Sigmoid colon (tissue), 7 donors: Measurements from ENCODE around the gene ACOX2. TPM values are rescaled to one million over a fixed set of nuclear protein-coding genes. Genes with fewer than 3 reads are reported as not detected.

Source experiments
- DNase-seq: peaks from one replicate; pipeline ENCODE4 v3.0.0-alpha.2; 2019
- H3K27ac ChIP-seq, 4 donors: fragments of 200-600 bp; sonication (generic); one replicate each; pipeline ENCODE4 v1.5.1; 2016 to 2019; ENCODE audit warnings: mild to moderate bottlenecking in 1 of 4
- H3K27me3 ChIP-seq, 3 donors: fragments of 200-600 bp; sonication (generic); one replicate each; pipeline ENCODE4 v1.5.1; 2019; ENCODE audit warnings: mild to moderate bottlenecking in 1 of 3
- H3K36me3 ChIP-seq, 4 donors: fragments of 200-600 bp; sonication (generic); one replicate each; pipeline ENCODE4 v1.5.1; 2016 to 2019
- H3K4me1 ChIP-seq, 4 donors: fragments of 200-600 bp; sonication (generic); one replicate each; pipeline ENCODE4 v1.5.1; 2017 to 2019
- H3K4me3 ChIP-seq, 4 donors: fragments of 200-600 bp; sonication (generic); one replicate each; pipeline ENCODE4 v1.5.1; 2017 to 2019; ENCODE audit warnings: mild to moderate bottlenecking in 2 of 4, moderate library complexity in 1 of 4
- H3K9me3 ChIP-seq, 4 donors: fragments of 200-600 bp in 3 of 4; sonication (generic) in 3 of 4; one replicate each; pipeline versions ENCODE4 v1.5.1 to v1.6.1; 2013 to 2019
- CTCF ChIP-seq, 4 experiments: fragments of 450-650 bp in 3 of 4; fragments of 200-600 bp in 1 of 4; IDR thresholded peaks; one replicate each; pipeline ENCODE4 v1.5.1; 2016 to 2019; ENCODE audit warnings: antibody characterized with exemption in 4 of 4, mild to moderate bottlenecking in 3 of 4, moderate library complexity in 2 of 4
- EP300 ChIP-seq, 4 donors: sonication (generic); formaldehyde crosslinking; IDR thresholded peaks; one replicate each; pipeline ENCODE4 v1.6.1; 2017; ENCODE audit warnings: antibody characterized with exemption in 4 of 4
- POLR2A ChIP-seq, 2 donors: fragments of 450-650 bp; IDR thresholded peaks; one replicate each; pipeline ENCODE4 v1.6.1; 2016; ENCODE audit warnings: antibody characterized with exemption in 2 of 2, mild to moderate bottlenecking in 2 of 2, moderate library complexity in 2 of 2
- POLR2AphosphoS5 ChIP-seq, 4 donors: sonication (generic); formaldehyde crosslinking; IDR thresholded peaks; one replicate each; pipeline ENCODE4 v1.6.1; 2017; ENCODE audit warnings: antibody characterized with exemption in 4 of 4
- WGBS, 2 donors: extraction: QIAGEN DNeasy Blood & Tissue Kit; methylation state at CpG; one replicate each; pipeline ENCODE4 v1.1.7; 2013; 5-methylcytosine and 5-hydroxymethylcytosine counted together
- intact Hi-C: fragments of 100-400 bp; cut with DNase I; formaldehyde crosslinking; loops from one replicate; pipeline ENCODE4 v1.15.1; 2023
- polyA plus RNA-seq, 3 donors: library from polyadenylated mRNA; stranded (reverse); fragments of 200-250 nt; gene quantifications; one replicate each; pipeline ENCODE4 v1.2.3, GENCODE V29; 2013
- total RNA-seq, 4 donors: library from RNA; depleted of rRNA; stranded (reverse); fragments of >200 nt; gene quantifications; one replicate each; pipeline ENCODE4 v1.1.0, GENCODE V29; 2016
- donor health status: healthy with polysubstance abuse.
- donor health status: Bipolar disorder and iron deficiency.
- donor health status: healthy.

ACOX2 gene
- total and polyA plus RNA-seq, 7 donors = 6.9 to 35.8 (median 26.0) TPM

- H3K9me3 ChIP-seq = no peaks in the 10 kb centered on the region
- no peak overlapping the region for H3K27ac ChIP-seq
- no peaks in the 10 kb centered on the region for H3K27me3 ChIP-seq
- TF ChIP-seq POLR2AphosphoS5 (IDR thresholded peaks at IDR 0.05) = no peak
- TF ChIP-seq POLR2A (IDR thresholded peaks at IDR 0.05) = no peak
- no peak for TF ChIP-seq CTCF (IDR thresholded peaks at IDR 0.05)
- TF ChIP-seq EP300 (IDR thresholded peaks at IDR 0.05) = no peak
- WGBS, 2 donors = 56 to 67% methylated on average over 2 of the region's 2 CpGs
- DNase-seq = no peak
- intact Hi-C loops = no loop called here
- H3K4me1 ChIP-seq = peaks cover 0 to 1% (median 0%) of the 10 kb centered on the region in 4 donors
- no peak overlapping the region for H3K4me3 ChIP-seq
- peaks cover 6 to 66% (median 8%) of the 10 kb centered on the region in 4 donors for H3K36me3 ChIP-seq
These were observed 29.5 kb downstream of the ACOX2 start for GRCh38 chr3:58507356-58508078.

GRCh38 chr3:58502872-58503271, 34.1 kb downstream of the ACOX2 start:
- Histone ChIP-seq H3K27ac (no peak overlapping the region), H3K27me3 (no peaks in the 10 kb centered on the region), H3K36me3 (peaks cover 0 to 55% (median 10%) of the 10 kb centered on the region in 4 donors), H3K9me3 (no peaks in the 10 kb centered on the region), H3K4me3 (no peak overlapping the region), H3K4me1 (peaks cover 0 to 10% (median 0%) of the 10 kb centered on the region in 4 donors)
- 47 to 66% methylated on average over 1 of the region's 1 CpG for WGBS, 2 donors
- intact Hi-C loops = no loop called here
- no peak for DNase-seq
- TF ChIP-seq CTCF (IDR thresholded peaks at IDR 0.05) (no peak), POLR2A (IDR thresholded peaks at IDR 0.05) (no peak), POLR2AphosphoS5 (IDR thresholded peaks at IDR 0.05) (no peak), EP300 (IDR thresholded peaks at IDR 0.05) (no peak)

- Histone ChIP-seq H3K27me3 (no peaks in the 10 kb centered on the region), H3K4me3 (no peak overlapping the region), H3K9me3 (no peaks in the 10 kb centered on the region), H3K4me1 (peaks cover 0 to 51% (median 46%) of the 10 kb centered on the region in 4 donors), H3K27ac (no peak overlapping the region), H3K36me3 (peaks cover 0 to 17% (median 3%) of the 10 kb centered on the region in 4 donors)
- intact Hi-C loops = no loop called here
- 56 to 65% methylated on average over 1 of the region's 1 CpG for WGBS, 2 donors
- TF ChIP-seq CTCF (IDR thresholded peaks at IDR 0.05) (no peak), EP300 (IDR thresholded peaks at IDR 0.05) (no peak), POLR2AphosphoS5 (IDR thresholded peaks at IDR 0.05) (no peak), POLR2A (IDR thresholded peaks at IDR 0.05) (no peak)
- DNase-seq = no peak
These were observed 39.9 kb downstream of the ACOX2 start for GRCh38 chr3:58497097-58497496.

GRCh38 chr3:58496206-58496857, 40.7 kb downstream of the ACOX2 start:
- peaks cover 0 to 9% (median 1%) of the 10 kb centered on the region in 4 donors for H3K36me3 ChIP-seq
- no peak for DNase-seq
- 93% methylated on average over 5 of the region's 5 CpGs for WGBS, 2 donors
- no peak for TF ChIP-seq EP300 (IDR thresholded peaks at IDR 0.05)
- TF ChIP-seq POLR2AphosphoS5 (IDR thresholded peaks at IDR 0.05) = no peak
- TF ChIP-seq POLR2A (IDR thresholded peaks at IDR 0.05) = no peak
- TF ChIP-seq CTCF (IDR thresholded peaks at IDR 0.05) = no peak
- H3K4me3 ChIP-seq = no peak overlapping the region
- intact Hi-C loops = no loop called here
- peaks cover 0 to 52% (median 45%) of the 10 kb centered on the region in 4 donors for H3K4me1 ChIP-seq
- no peak overlapping the region for H3K27ac ChIP-seq
- H3K9me3 ChIP-seq = no peaks in the 10 kb centered on the region
- no peaks in the 10 kb centered on the region for H3K27me3 ChIP-seq
